GM12864 (cell line): Measurements from ENCODE around the gene CPO.

Source experiments
- DNase-seq: peaks from one replicate; pipeline ENCODE4 v3.0.0-alpha.2; 2011; ENCODE audit warnings: low read depth
- H3K4me3 ChIP-seq: 2 replicates; pipeline ENCODE4 v1.5.1; 2011; ENCODE audit warnings: mild to moderate bottlenecking, low read depth, low read length, control low read depth
- TF ChIP-seq, protein P1 (sequence below): IDR thresholded peaks from 2 replicates; pipeline ENCODE4 v1.5.1; 2011; ENCODE audit warnings: low read depth, mild to moderate bottlenecking, moderate library complexity, low read length, control low read depth, inconsistent platforms; ENCODE audit errors: missing control alignments

CPO gene

DNA sequence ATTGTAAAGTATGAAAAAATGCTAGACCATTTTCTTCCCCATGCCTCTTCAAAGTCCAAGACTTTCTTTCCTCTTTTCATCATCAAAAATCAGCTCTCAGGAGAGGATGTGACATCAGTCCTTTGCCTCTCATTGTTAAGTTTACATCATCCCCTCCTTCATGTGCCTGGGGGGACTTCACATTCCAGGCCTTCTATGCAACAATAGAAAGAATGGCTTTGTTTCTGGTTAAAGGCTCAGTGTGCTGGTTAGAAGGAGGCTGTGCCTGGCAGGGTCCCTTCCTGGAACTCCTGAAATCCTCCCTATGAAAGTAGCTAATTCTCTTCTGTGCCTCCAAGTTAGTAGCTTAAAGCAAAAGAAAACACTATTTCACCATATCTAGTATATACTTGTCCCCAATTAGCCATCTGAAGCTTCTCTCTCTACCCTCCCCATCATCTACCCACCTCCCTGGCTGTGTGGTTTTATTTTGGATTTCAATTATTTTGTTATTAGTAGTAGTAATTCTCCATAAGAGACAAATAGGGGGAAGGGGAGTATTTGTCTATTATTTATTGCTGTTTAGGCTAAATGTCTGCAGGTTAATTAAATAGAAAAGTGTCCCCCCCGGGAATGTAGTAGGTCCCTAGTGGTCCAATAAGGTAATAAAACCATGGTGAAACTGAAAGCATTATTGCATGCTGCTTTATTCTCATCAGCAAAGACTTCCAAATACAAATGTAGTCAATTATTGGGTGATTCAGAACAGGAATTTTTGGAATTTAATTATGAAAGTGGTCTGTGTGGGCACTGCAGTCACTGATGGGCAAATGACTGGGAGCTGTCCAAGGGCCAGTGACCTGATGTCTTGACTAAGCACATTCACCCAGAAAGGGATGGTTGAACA is 69.0 kb downstream of the CPO start:
- TF ChIP-seq, protein P1, sequence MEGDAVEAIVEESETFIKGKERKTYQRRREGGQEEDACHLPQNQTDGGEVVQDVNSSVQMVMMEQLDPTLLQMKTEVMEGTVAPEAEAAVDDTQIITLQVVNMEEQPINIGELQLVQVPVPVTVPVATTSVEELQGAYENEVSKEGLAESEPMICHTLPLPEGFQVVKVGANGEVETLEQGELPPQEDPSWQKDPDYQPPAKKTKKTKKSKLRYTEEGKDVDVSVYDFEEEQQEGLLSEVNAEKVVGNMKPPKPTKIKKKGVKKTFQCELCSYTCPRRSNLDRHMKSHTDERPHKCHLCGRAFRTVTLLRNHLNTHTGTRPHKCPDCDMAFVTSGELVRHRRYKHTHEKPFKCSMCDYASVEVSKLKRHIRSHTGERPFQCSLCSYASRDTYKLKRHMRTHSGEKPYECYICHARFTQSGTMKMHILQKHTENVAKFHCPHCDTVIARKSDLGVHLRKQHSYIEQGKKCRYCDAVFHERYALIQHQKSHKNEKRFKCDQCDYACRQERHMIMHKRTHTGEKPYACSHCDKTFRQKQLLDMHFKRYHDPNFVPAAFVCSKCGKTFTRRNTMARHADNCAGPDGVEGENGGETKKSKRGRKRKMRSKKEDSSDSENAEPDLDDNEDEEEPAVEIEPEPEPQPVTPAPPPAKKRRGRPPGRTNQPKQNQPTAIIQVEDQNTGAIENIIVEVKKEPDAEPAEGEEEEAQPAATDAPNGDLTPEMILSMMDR = no peak
- no peak for DNase-seq
- no peak overlapping the region for H3K4me3 ChIP-seq

DNA sequence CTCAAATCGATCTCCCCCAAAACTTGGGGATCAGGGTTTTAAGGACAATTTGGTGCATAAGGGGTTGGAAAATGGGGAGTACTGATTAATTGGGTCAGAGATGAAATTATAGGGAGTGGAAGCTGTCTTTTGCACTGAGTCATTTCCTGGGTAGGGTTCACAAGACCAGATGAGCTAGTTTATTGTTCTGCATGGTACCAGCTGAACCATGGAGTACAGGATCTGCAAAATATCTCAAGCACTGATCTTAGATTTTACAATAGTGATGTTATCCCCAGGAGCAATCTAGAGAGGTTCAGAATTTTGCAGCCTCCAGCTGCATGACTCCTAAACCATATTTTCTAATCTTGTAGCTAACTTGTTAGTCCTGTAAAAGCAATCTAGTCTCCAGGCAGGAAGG is 73.1 kb downstream of the CPO start:
- H3K4me3 ChIP-seq = no peak overlapping the region
- TF ChIP-seq, protein P1 = no peak
- DNase-seq = no peak

DNA sequence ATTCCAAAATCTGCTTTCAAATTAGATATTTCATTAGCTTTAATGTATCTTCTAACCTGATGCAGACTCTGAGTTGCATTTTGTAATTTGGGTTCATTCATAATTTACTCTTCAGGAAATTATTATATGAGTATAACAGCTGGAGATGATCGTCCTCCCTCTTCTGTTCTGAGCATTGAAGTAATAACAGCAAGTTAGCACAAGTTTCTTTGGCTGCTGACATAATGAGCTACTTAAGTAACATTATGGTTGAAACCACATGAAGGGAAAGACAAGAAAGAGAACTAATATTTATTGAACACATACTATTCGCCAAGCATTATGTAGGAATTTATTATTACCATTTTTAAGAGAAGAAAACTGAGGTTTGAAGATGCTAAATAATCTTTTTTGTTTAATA is 75.1 kb downstream of the CPO start:
- TF ChIP-seq, protein P1 = no peak
- DNase-seq = no peak
- H3K4me3 ChIP-seq = no peak overlapping the region

DNA sequence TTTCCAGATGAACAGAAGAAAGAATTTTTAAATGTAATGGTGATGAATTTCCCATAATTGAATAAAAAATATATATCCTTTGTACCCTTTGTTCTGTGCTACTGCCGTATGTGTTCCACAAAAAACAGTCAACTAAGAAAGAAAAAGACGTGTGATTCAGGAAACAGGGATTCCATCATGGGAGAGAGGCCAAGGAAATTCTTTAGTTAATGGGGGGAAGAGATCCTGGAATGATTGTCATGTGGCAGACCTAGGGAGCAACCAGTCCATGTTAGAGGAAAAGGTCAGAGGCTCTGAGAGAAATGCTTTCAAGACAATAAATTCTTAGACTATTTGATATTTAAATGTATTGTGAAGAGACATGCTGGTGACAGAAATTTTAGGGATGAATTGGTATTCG is 76.6 kb downstream of the CPO start:
- DNase-seq = no peak
- H3K4me3 ChIP-seq = no peak overlapping the region
- TF ChIP-seq, protein P1 = no peak
